Caco-2 (cell line): ENCODE measurements around the gene MTHFD1. TPM values are rescaled to one million over a fixed set of nuclear protein-coding genes. Genes with fewer than 3 reads are reported as not detected.

Source experiments
- BruUV-seq: library from RNA; stranded (reverse); fragments of 400-500 nt; replicated peaks from 2 replicates; lab custom pipeline; 2021; lab: Mats Ljungman, UMichigan
- CTCF ChIA-PET: fragments of 300-600 bp; sonication (Branson Sonifier 250); formaldehyde crosslinking; loops from one replicate; lab custom pipeline; 2022; ENCODE audit warnings: antibody characterized with exemption; lab: Charles Lee
- POLR2A ChIA-PET: fragments of 300-600 bp; sonication (Branson Sonifier 250); formaldehyde crosslinking; loops from one replicate; lab custom pipeline; 2022; ENCODE audit warnings: antibody characterized with exemption; lab: Charles Lee
- DNase-seq, 2 experiments: peaks; one replicate each; pipeline versions ENCODE4 v3.0.0 to v3.0.0-alpha.2; 2020 to 2022
- H3K27me3 ChIP-seq: replicated peaks from 2 replicates; pipeline ENCODE4 v1.6.0; 2011; ENCODE audit warnings: low read length; ENCODE audit not compliant: control insufficient read depth, insufficient read depth
- H3K36me3 ChIP-seq: 2 replicates; pipeline ENCODE4 v1.5.1; 2011; ENCODE audit warnings: low read length; ENCODE audit not compliant: control insufficient read depth, insufficient read depth
- H3K4me1 ChIP-seq: fragments of 250-450 bp; sonication (Bioruptor Pico); 2 replicates; pipeline ENCODE4 v1.5.1; 2020; ENCODE audit warnings: mild to moderate bottlenecking
- H3K4me3 ChIP-seq: 2 replicates; pipeline ENCODE4 v1.5.1; 2011; ENCODE audit warnings: low read depth, mild to moderate bottlenecking, control low read depth, low read length
- H3K9me3 ChIP-seq: fragments of 250-450 bp; sonication (Bioruptor Pico); 2 replicates; pipeline ENCODE4 v1.5.1; 2020; ENCODE audit warnings: mild to moderate bottlenecking, moderate library complexity
- H3K27ac Mint-ChIP-seq: one replicate; pipeline ENCODE4 v1.8.0; 2022; ENCODE audit warnings: mixed read lengths; ENCODE audit not compliant: unreplicated experiment
- H3K27me3 Mint-ChIP-seq: one replicate; pipeline ENCODE4 v1.8.0; 2022; ENCODE audit warnings: mixed read lengths; ENCODE audit not compliant: insufficient read depth, unreplicated experiment
- H3K36me3 Mint-ChIP-seq: one replicate; pipeline ENCODE4 v1.8.0; 2022; ENCODE audit warnings: mild to moderate bottlenecking, mixed read lengths; ENCODE audit not compliant: insufficient read depth, unreplicated experiment
- H3K4me1 Mint-ChIP-seq: one replicate; pipeline ENCODE4 v1.8.0; 2022; ENCODE audit warnings: low read depth, mixed read lengths; ENCODE audit not compliant: unreplicated experiment
- H3K4me3 Mint-ChIP-seq: one replicate; pipeline ENCODE4 v1.8.0; 2022; ENCODE audit warnings: mild to moderate bottlenecking, moderate library complexity, mixed read lengths; ENCODE audit not compliant: unreplicated experiment
- H3K9me3 Mint-ChIP-seq: one replicate; pipeline ENCODE4 v1.8.0; 2022; ENCODE audit warnings: mixed read lengths; ENCODE audit not compliant: unreplicated experiment
- CTCF ChIP-seq, 2 experiments: fragments of 200-600 bp in 1 of 2; IDR thresholded peaks; 1 replicate in 1 of 2; 2 replicates in 1 of 2; pipeline versions ENCODE4 v1.5.1 to v1.8.0; 2011 to 2022; ENCODE audit warnings: antibody characterized with exemption in 1 of 2, control low read depth in 1 of 2, inconsistent platforms in 1 of 2, low read depth in 1 of 2, low read length in 1 of 2, mild to moderate bottlenecking in 1 of 2, moderate library complexity in 1 of 2; ENCODE audit not compliant: insufficient read depth in 1 of 2, severe bottlenecking in 1 of 2, unreplicated experiment in 1 of 2
- intact Hi-C: fragments of 100-400 bp; cut with micrococcal nuclease; formaldehyde crosslinking; loops from one replicate; pipeline ENCODE4 v1.10.0; 2022; ENCODE audit not compliant: unreplicated experiment
- total RNA-seq: library from RNA; stranded (reverse); gene quantifications from 2 replicates; pipeline ENCODE4 v1.2.3, GENCODE V29; 2022

MTHFD1 gene
- total RNA-seq, 1 experiment from 2014 or later = 180 TPM

- Histone ChIP-seq H3K9me3 (no peaks in the 10 kb centered on the region; the same call in 1 of the 2 replicates), H3K4me3 (no peak overlapping the region), H3K4me1 (peaks cover 8% of the 10 kb centered on the region), H3K27me3 (no peaks in the 10 kb centered on the region), H3K36me3 (no peaks in the 10 kb centered on the region)
- Mint-ChIP-seq H3K9me3 (peaks cover 17% of the 10 kb centered on the region), H3K27me3 (no peaks in the 10 kb centered on the region), H3K27ac (no peak overlapping the region), H3K4me1 (peaks cover 9% of the 10 kb centered on the region), H3K36me3 (peaks cover 25% of the 10 kb centered on the region), H3K4me3 (no peak overlapping the region)
- intact Hi-C loops = loop anchor here (5.0 kb wide), 1 partner anchor 422 kb away; no protein-coding TSS in a partner anchor
- TF ChIP-seq CTCF (IDR thresholded peaks at IDR 0.05; ENCODE audit: insufficient read depth in 1 of 2, low read depth in 1 of 2, low read length in 1 of 2, severe bottlenecking in 1 of 2, unreplicated experiment in 1 of 2) = no peak
- BruUV-seq = no TSS peak
- ChIA-PET CTCF (no interaction called here), POLR2A (no interaction called here)
- no peak for DNase-seq
Observed at GRCh38 chr14:64340560-64341196, 47.5 kb upstream of the MTHFD1 start.

DNA sequence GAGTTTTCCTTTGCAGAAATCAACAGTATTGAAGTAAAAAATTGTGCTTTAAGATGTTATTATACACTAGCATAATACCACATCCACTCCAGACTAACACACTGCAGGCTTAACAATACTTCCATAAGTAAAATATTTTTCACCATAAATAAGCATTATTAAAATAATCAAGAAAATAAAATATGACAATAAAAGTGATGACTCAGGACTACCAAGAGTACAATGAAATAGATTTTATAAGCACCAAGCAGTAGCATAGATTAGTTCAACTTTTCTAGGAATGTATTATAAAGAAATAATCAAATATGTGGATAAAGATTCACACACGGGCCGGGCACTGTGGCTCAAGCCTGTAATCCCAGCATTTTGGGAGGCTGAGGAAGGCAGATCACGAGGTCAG, 40.4 kb upstream of the MTHFD1 start:
- no peaks in the 10 kb centered on the region for H3K9me3 Mint-ChIP-seq
- no peak for DNase-seq
- H3K4me3 Mint-ChIP-seq = no peak overlapping the region
- POLR2A ChIA-PET = no interaction called here
- Histone ChIP-seq H3K36me3 (no peaks in the 10 kb centered on the region), H3K4me1 (no peaks in the 10 kb centered on the region), H3K4me3 (no peak overlapping the region), H3K9me3 (no peaks in the 10 kb centered on the region), H3K27me3 (no peaks in the 10 kb centered on the region)
- H3K4me1 Mint-ChIP-seq = no peaks in the 10 kb centered on the region
- no peak for TF ChIP-seq CTCF (IDR thresholded peaks at IDR 0.05; ENCODE audit: insufficient read depth in 1 of 2, low read depth in 1 of 2, low read length in 1 of 2, severe bottlenecking in 1 of 2, unreplicated experiment in 1 of 2)
- CTCF ChIA-PET = no interaction called here
- BruUV-seq = no TSS peak
- H3K27me3 Mint-ChIP-seq = no peaks in the 10 kb centered on the region
- no peak overlapping the region for H3K27ac Mint-ChIP-seq
- intact Hi-C loops = no loop called here
- H3K36me3 Mint-ChIP-seq = no peaks in the 10 kb centered on the region

DNA sequence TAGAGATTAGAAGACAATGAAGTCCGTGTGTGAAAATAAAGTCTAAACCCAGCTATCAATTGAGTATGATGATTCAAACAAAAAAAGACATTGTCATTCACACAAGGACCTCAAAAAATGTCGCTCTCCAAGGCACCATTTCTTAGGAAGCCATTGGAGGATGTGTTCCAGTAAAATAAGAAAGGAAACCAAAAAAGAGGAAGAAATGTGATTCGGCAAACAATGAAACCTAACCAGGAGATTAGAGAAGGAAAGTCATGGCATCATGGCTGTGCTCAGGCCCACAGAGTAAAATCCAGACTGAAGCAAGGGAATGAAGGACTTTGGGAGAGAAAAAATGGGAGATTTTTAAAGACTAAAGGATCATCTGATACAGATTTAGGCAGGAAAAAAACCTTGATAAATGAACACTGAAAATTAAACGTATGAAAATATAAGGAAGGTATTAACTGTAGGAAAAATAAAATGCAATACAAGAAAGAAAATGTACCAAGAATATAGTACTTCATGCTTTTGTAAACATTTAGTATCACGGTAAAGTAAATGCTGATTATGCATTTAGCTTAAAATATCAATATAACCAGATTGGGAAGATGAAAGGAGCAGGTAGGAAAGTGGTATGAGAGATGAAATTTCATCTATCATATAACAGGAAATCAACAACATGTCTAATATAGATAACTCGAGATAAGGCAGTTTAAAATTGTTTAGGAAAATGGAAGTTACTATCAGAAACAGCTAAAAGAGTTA, 38.2 kb upstream of the MTHFD1 start:
- Mint-ChIP-seq H3K4me3 (no peak overlapping the region), H3K27me3 (no peaks in the 10 kb centered on the region), H3K9me3 (no peaks in the 10 kb centered on the region), H3K27ac (no peak overlapping the region), H3K4me1 (no peaks in the 10 kb centered on the region), H3K36me3 (no peaks in the 10 kb centered on the region)
- intact Hi-C loops = no loop called here
- Histone ChIP-seq H3K27me3 (no peaks in the 10 kb centered on the region), H3K4me3 (no peak overlapping the region), H3K4me1 (no peaks in the 10 kb centered on the region), H3K36me3 (no peaks in the 10 kb centered on the region), H3K9me3 (no peaks in the 10 kb centered on the region)
- CTCF ChIA-PET = no interaction called here
- DNase-seq = no peak
- POLR2A ChIA-PET = no interaction called here
- no peak for TF ChIP-seq CTCF (IDR thresholded peaks at IDR 0.05; ENCODE audit: insufficient read depth in 1 of 2, low read depth in 1 of 2, low read length in 1 of 2, severe bottlenecking in 1 of 2, unreplicated experiment in 1 of 2)
- BruUV-seq = no TSS peak
